HepG2 (cell line): ENCODE data around the gene RASSF4. TPM values are rescaled to one million over a fixed set of nuclear protein-coding genes. Genes with fewer than 3 reads are reported as not detected.
A peak's percentile ranks its signal among the peaks of the same experiment; 100 is the strongest.

ENCODE experiments used
- BRD4 ChIP-seq: sonication (generic); formaldehyde crosslinking; IDR thresholded peaks from 2 replicates; pipeline ENCODE4 v1.4.0; 2020; ENCODE audit warnings: missing genetic modification reagents
- DMAP1 ChIP-seq: IDR thresholded peaks from 2 replicates; pipeline ENCODE4 v1.6.1; 2016
- DNMT3B ChIP-seq: conservative IDR thresholded peaks from 2 replicates; pipeline ENCODE4 v1.6.1; 2016; ENCODE audit warnings: missing biosample characterization, control low read depth
- FLYWCH1 ChIP-seq: sonication (generic); formaldehyde crosslinking; IDR thresholded peaks from 2 replicates; pipeline ENCODE4 v1.8.1; 2023; ENCODE audit warnings: mild to moderate bottlenecking, missing genetic modification reagents
- HDAC6 ChIP-seq: fragments of 200-600 bp; sonication (generic); IDR thresholded peaks from 2 replicates; pipeline ENCODE4 v1.7.0; 2017; ENCODE audit warnings: mild to moderate bottlenecking, antibody characterized with exemption, low read length, low read depth
- HOXA9 ChIP-seq: sonication (generic); formaldehyde crosslinking; IDR thresholded peaks from 2 replicates; pipeline ENCODE4 v1.8.1; 2022; ENCODE audit warnings: missing genetic modification reagents, mild to moderate bottlenecking, moderate library complexity, borderline replicate concordance
- KDM1A ChIP-seq: IDR thresholded peaks from 2 replicates; pipeline ENCODE4 v1.6.1; 2016; ENCODE audit warnings: missing compliant biosample characterization
- KDM2A ChIP-seq: sonication (generic); formaldehyde crosslinking; IDR thresholded peaks from 2 replicates; pipeline ENCODE4 v1.4.0; 2020; ENCODE audit warnings: low read depth, missing genetic modification reagents, borderline replicate concordance
- KLF12 ChIP-seq: sonication (generic); formaldehyde crosslinking; IDR thresholded peaks from 2 replicates; pipeline ENCODE4 v1.4.0; 2020; ENCODE audit warnings: missing genetic modification reagents, borderline replicate concordance
- NR2F6 ChIP-seq, 2 experiments: IDR thresholded peaks; 2 replicates each; pipeline ENCODE4 v1.6.1; 2016; ENCODE audit warnings: antibody characterized with exemption in 1 of 2, mild to moderate bottlenecking in 1 of 2
- PLRG1 ChIP-seq: fragments of 450-650 bp; conservative IDR thresholded peaks from 2 replicates; pipeline ENCODE4 v1.6.1; 2016
- POLR2A ChIP-seq, 2 experiments: IDR thresholded peaks; 2 replicates each; pipeline ENCODE4 v1.6.1; 2011; ENCODE audit warnings: low read depth in 2 of 2, low read length in 2 of 2, mild to moderate bottlenecking in 1 of 2, moderate library complexity in 1 of 2; ENCODE audit not compliant: insufficient read depth in 1 of 2
- RXRA ChIP-seq: sonication (generic); formaldehyde crosslinking; IDR thresholded peaks from 2 replicates; pipeline ENCODE4 v1.5.1; 2020; ENCODE audit warnings: missing genetic modification reagents
- TCF12 ChIP-seq, 2 experiments: fragments of 450-650 bp in 1 of 2; sonication (generic) in 1 of 2; formaldehyde crosslinking in 1 of 2; IDR thresholded peaks; 2 replicates each; pipeline versions ENCODE4 v1.6.1 to v1.8.0; 2017 to 2022; ENCODE audit warnings: antibody characterized with exemption in 1 of 2, mild to moderate bottlenecking in 1 of 2, missing genetic modification reagents in 1 of 2, moderate library complexity in 1 of 2
- ZKSCAN8 ChIP-seq: IDR thresholded peaks from 2 replicates; pipeline ENCODE4 v1.6.1; 2016; ENCODE audit warnings: borderline replicate concordance, missing genetic modification reagents, missing compliant biosample characterization
- ZNF234 ChIP-seq: sonication (generic); formaldehyde crosslinking; conservative IDR thresholded peaks from 2 replicates; pipeline ENCODE4 v1.5.1; 2020; ENCODE audit warnings: mild to moderate bottlenecking, missing genetic modification reagents
- ZNF260 ChIP-seq: sonication (generic); formaldehyde crosslinking; IDR thresholded peaks from 2 replicates; pipeline ENCODE4 v1.4.0; 2020; ENCODE audit warnings: missing genetic modification reagents, low read depth, mild to moderate bottlenecking, borderline replicate concordance
- ZNF510 ChIP-seq: sonication (generic); formaldehyde crosslinking; IDR thresholded peaks from 2 replicates; pipeline ENCODE4 v1.4.0; 2020; ENCODE audit warnings: low read depth, mild to moderate bottlenecking, missing genetic modification reagents
- ZNF598 ChIP-seq: sonication (generic); formaldehyde crosslinking; IDR thresholded peaks from 2 replicates; pipeline ENCODE4 v1.5.1; 2020; ENCODE audit warnings: mild to moderate bottlenecking, missing genetic modification reagents, borderline replicate concordance
- ZNF652 ChIP-seq: IDR thresholded peaks from 2 replicates; pipeline ENCODE4 v1.6.1; 2016; ENCODE audit warnings: low read depth, borderline replicate concordance
- ZNF776 ChIP-seq: sonication (generic); formaldehyde crosslinking; IDR thresholded peaks from 2 replicates; pipeline ENCODE4 v1.4.0; 2020; ENCODE audit warnings: mild to moderate bottlenecking, missing genetic modification reagents
- ZNF780A ChIP-seq: sonication (generic); formaldehyde crosslinking; IDR thresholded peaks from 2 replicates; pipeline ENCODE4 v1.8.0; 2022; ENCODE audit warnings: mild to moderate bottlenecking, missing genetic modification reagents, moderate library complexity
- ZNF841 ChIP-seq: sonication (generic); formaldehyde crosslinking; IDR thresholded peaks from 2 replicates; pipeline ENCODE4 v1.8.1; 2023; ENCODE audit warnings: missing genetic modification reagents, borderline replicate concordance
- ZNF879 ChIP-seq: sonication (generic); formaldehyde crosslinking; IDR thresholded peaks from 2 replicates; pipeline ENCODE4 v1.8.1; 2023; ENCODE audit warnings: missing genetic modification reagents
- polyA plus RNA-seq, 8 experiments: library from polyadenylated mRNA; depleted of rRNA in 3 of 8; stranded (reverse) in 7 of 8; unstranded in 1 of 8; fragments of >200 nt; fragmentation: Illumina TruSeq in 4 of 8; extraction: Trizol in 4 of 8; gene quantifications; 2 replicates each; pipeline versions ENCODE4 v1.2.1 to v1.2.3, GENCODE V29; 2011 to 2016; ENCODE audit warnings: low read depth in 4 of 8, missing spikeins in 1 of 8, mixed read lengths in 1 of 8; ENCODE audit not compliant: insufficient read depth in 1 of 8
- total RNA-seq, 5 experiments: library from RNA; depleted of rRNA; stranded (reverse); fragments of >200 nt; fragmentation: Illumina TruSeq; extraction: Trizol; gene quantifications; 2 replicates each; pipeline ENCODE4 v1.2.3, GENCODE V29; 2016; ENCODE audit warnings: low read depth in 1 of 5
- TF ChIP-seq, protein P1 (sequence below): sonication (generic); formaldehyde crosslinking; IDR thresholded peaks from 2 replicates; pipeline ENCODE4 v1.4.0; 2020; ENCODE audit warnings: mild to moderate bottlenecking, missing genetic modification reagents
- TF ChIP-seq, protein P2 (sequence below): sonication (generic); formaldehyde crosslinking; IDR thresholded peaks from 2 replicates; pipeline ENCODE4 v1.4.0; 2020; ENCODE audit warnings: missing genetic modification reagents; ENCODE audit errors: not compliant biosample characterization
- TF ChIP-seq, protein P3 (sequence below): sonication (generic); formaldehyde crosslinking; IDR thresholded peaks from 2 replicates; pipeline ENCODE4 v1.8.0; 2022; ENCODE audit warnings: mild to moderate bottlenecking, missing genetic modification reagents, moderate library complexity

RASSF4 gene
- total and polyA plus RNA-seq, 2 of the 13 experiments (the other 11 are each of a cell fraction or from before 2014, with no cell fraction given) = 34.0 to 51.7 TPM

DNA sequence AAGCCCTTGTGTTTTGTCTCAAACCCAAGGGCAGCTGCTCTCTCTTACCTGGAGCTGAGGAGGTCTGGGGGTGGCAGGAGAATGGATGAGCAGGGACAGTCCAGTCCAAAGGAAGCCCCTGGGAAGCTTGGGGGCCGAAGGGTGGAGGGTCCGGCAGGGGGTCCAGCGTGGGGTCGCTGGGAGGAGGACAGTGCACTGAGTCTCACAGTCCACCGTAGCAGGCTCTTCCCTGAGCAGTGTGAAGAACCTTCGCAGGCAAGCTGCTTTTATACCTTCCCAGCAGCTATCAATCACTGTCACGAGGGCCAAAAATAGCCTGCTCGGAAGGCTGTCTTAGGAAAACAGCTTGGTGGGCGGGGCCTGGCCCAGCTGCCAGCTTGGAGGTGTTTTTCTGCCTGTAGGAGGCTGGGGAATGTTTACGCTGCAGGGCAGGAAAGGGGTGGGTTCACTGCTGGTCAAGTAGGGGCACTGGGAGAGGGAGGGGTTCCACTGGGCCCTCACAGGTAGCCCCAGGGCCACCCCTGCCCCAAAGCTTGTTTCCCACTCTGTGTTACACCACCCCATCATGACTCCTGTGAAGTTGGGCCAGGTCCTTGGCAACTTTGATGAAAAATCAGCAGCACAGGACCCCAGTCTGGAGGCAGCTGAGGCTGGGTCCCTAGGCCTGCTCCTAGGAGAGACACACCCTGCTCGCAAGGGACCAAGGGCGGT lies 19.1 kb downstream of the RASSF4 start, which contains the start of gene DEPP1 (continued):
- TF ChIP-seq, protein P1, sequence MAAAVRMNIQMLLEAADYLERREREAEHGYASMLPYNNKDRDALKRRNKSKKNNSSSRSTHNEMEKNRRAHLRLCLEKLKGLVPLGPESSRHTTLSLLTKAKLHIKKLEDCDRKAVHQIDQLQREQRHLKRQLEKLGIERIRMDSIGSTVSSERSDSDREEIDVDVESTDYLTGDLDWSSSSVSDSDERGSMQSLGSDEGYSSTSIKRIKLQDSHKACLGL (CRISPR knock-in tag) = no peak; the same call in 1 of the 2 replicates
- TF ChIP-seq ZNF598 (CRISPR knock-in tag) (peak; percentile 70; the same call in 1 of the 2 replicates), POLR2A (IDR thresholded peaks at IDR 0.05; ENCODE audit: insufficient read depth in 1 of 2, low read depth in 2 of 2, low read length in 2 of 2) (peak in 1 of 2 experiments; percentile 100; a peak in 2 of 4 replicates), ZNF841 (no peak), ZNF776 (CRISPR knock-in tag) (no peak), BRD4 (CRISPR knock-in tag) (no peak), FLYWCH1 (no peak), ZNF879 (CRISPR knock-in tag) (no peak; the same call in 1 of the 2 replicates), RXRA (CRISPR knock-in tag) (peak; percentile 95), HDAC6 (no peak), PLRG1 (no peak), ZNF780A (CRISPR knock-in tag) (no peak), KDM1A (CRISPR knock-in tag) (no peak), TCF12 (IDR thresholded peaks at IDR 0.05) (no peak), TCF12 (CRISPR knock-in tag; IDR thresholded peaks at IDR 0.05) (0 out of 2 replicates have a peak, but pooled peaks have one; percentile 41), NR2F6 (IDR thresholded peaks at IDR 0.05) (peak; percentile 61), NR2F6 (CRISPR knock-in tag; IDR thresholded peaks at IDR 0.05) (peak; percentile 87), KDM2A (peak; percentile 84), DMAP1 (0 out of 2 replicates have a peak, but pooled peaks have one; percentile 44), ZNF234 (CRISPR knock-in tag) (peak; percentile 84; the same call in 1 of the 2 replicates), ZNF652 (peak; percentile 44), DNMT3B (0 out of 2 replicates have a peak, but pooled peaks have one; percentile 63), HOXA9 (CRISPR knock-in tag) (peak; percentile 100), KLF12 (CRISPR knock-in tag) (peak; percentile 57), ZNF260 (CRISPR knock-in tag) (no peak), ZKSCAN8 (CRISPR knock-in tag) (peak; percentile 94), ZNF510 (0 out of 2 replicates have a peak, but pooled peaks have one; percentile 58)
- TF ChIP-seq, protein P2, sequence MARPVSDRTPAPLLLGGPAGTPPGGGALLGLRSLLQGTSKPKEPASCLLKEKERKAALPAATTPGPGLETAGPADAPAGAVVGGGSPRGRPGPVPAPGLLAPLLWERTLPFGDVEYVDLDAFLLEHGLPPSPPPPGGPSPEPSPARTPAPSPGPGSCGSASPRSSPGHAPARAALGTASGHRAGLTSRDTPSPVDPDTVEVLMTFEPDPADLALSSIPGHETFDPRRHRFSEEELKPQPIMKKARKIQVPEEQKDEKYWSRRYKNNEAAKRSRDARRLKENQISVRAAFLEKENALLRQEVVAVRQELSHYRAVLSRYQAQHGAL (CRISPR knock-in tag) = peak; percentile 65
- TF ChIP-seq, protein P3, sequence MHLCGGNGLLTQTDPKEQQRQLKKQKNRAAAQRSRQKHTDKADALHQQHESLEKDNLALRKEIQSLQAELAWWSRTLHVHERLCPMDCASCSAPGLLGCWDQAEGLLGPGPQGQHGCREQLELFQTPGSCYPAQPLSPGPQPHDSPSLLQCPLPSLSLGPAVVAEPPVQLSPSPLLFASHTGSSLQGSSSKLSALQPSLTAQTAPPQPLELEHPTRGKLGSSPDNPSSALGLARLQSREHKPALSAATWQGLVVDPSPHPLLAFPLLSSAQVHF = no peak
